Upper lobe of left lung (tissue), 4 donors: ENCODE data around the gene MIA.

Source experiments
- POLR2A ChIP-seq, 4 donors: fragments of 450-650 bp; IDR thresholded peaks; one replicate each; pipeline ENCODE4 v1.5.1; 2016 to 2017; ENCODE audit warnings: antibody characterized with exemption in 4 of 4, mild to moderate bottlenecking in 2 of 4
- TF ChIP-seq, protein P1 (sequence below), 6 experiments: fragments of 450-650 bp in 4 of 6; fragments of 200-600 bp in 2 of 6; sonication (generic) in 2 of 6; IDR thresholded peaks; one replicate each; pipeline ENCODE4 v1.5.1; 2016 to 2019; ENCODE audit warnings: antibody characterized with exemption in 6 of 6

DNA sequence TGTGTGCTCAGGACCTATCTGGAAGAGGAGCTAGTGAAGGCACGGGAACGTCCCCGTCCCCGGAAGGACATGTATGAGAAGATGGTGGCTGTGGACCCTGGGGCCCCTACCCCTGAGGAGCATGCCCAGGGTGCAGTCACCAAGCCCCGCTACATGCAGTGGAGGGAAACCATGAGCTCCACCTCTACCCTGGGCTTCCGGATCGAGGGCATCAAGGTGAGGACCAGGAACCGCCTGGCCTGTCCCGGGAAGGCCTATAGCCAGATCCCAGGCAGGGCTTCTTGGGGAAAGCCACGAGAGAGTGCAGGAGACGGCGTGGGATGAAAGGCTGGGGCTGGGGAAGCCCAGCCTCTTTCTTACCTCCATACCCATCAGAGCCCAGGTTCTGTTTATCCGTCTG, 42.2 kb upstream of the MIA start:
- TF ChIP-seq, protein P1, sequence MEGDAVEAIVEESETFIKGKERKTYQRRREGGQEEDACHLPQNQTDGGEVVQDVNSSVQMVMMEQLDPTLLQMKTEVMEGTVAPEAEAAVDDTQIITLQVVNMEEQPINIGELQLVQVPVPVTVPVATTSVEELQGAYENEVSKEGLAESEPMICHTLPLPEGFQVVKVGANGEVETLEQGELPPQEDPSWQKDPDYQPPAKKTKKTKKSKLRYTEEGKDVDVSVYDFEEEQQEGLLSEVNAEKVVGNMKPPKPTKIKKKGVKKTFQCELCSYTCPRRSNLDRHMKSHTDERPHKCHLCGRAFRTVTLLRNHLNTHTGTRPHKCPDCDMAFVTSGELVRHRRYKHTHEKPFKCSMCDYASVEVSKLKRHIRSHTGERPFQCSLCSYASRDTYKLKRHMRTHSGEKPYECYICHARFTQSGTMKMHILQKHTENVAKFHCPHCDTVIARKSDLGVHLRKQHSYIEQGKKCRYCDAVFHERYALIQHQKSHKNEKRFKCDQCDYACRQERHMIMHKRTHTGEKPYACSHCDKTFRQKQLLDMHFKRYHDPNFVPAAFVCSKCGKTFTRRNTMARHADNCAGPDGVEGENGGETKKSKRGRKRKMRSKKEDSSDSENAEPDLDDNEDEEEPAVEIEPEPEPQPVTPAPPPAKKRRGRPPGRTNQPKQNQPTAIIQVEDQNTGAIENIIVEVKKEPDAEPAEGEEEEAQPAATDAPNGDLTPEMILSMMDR (IDR thresholded peaks at IDR 0.05), result no peak
- no peak for TF ChIP-seq POLR2A (IDR thresholded peaks at IDR 0.05)
